Mucosa of descending colon (tissue), 3 donors: ENCODE data around the gene ZNF254. TPM values are rescaled to one million over a fixed set of nuclear protein-coding genes. Genes with fewer than 3 reads are reported as not detected.
"Not testable (repeated sequence)": the region's sequence is repeated elsewhere in the genome, so short reads cannot be mapped to it uniquely, and the experiment has no call there.

Experiments used
- ATAC-seq: fragments of 200-7000 bp; cut with Tn5 transposase; one replicate; pipeline ENCODE4 v1.9.1; 2020; ENCODE audit warnings: mild to moderate bottlenecking, moderate library complexity
- DNase-seq, 3 donors: peaks; one replicate each; pipeline ENCODE4 v3.0.0-alpha.2; 2020
- H3K36me3 ChIP-seq: fragments of 200-600 bp; one replicate; pipeline ENCODE4 v1.8.0; 2021; ENCODE audit warnings: low read depth, mild to moderate bottlenecking
- H3K4me1 ChIP-seq: fragments of 200-600 bp; one replicate; pipeline ENCODE4 v1.8.0; 2021; ENCODE audit warnings: low read depth, mild to moderate bottlenecking
- H3K4me3 ChIP-seq: fragments of 200-600 bp; one replicate; pipeline ENCODE4 v1.8.0; 2021; ENCODE audit warnings: mild to moderate bottlenecking
- H3K9me3 ChIP-seq: fragments of 200-600 bp; one replicate; pipeline ENCODE4 v1.8.0; 2021; ENCODE audit warnings: mild to moderate bottlenecking
- CTCF ChIP-seq: fragments of 200-600 bp; IDR thresholded peaks from one replicate; pipeline ENCODE4 v1.8.0; 2022; ENCODE audit warnings: antibody characterized with exemption, mild to moderate bottlenecking
- intact Hi-C, 2 donors: fragments of 100-400 bp; cut with DNase I in 1 of 2; cut with micrococcal nuclease in 1 of 2; formaldehyde crosslinking; loops; one replicate each; pipeline versions ENCODE4 v1.11.0 to v1.11.1; 2022; cut with DNase I, micrococcal nuclease
- total RNA-seq, 3 donors: library from RNA; stranded (reverse); fragmentation: NEBNext Ultra II Directional in 2 of 3; extraction: Animal tissue kit (Norgen Biotek cat#: 25700) in 2 of 3; gene quantifications; one replicate each; pipeline versions ENCODE4 v1.2.1 to v1.2.4, GENCODE V29; 2021 to 2023
- donor health status: DM: no; HTN: no; CAD: no; lungs with moderate emphysema.
- donor health status: DM: no; HTN: no; CAD: no.
- donor health status: DM: no; HTN: yes; CAD: no.

The ZNF254 gene
- total RNA-seq, 3 donors from 2014 or later: 13.7 to 22.4 (median 17.3) TPM

GRCh38 chr19:24072720-24073119 is 14.3 kb upstream of the ZNF254 start:
- no peaks in the 10 kb centered on the region for H3K36me3 ChIP-seq
- no peak overlapping the region for H3K4me3 ChIP-seq
- no peaks in the 10 kb centered on the region for H3K4me1 ChIP-seq
- ATAC-seq (no peak), DNase-seq (no peak)
- H3K9me3 ChIP-seq: peaks cover 3% of the 10 kb centered on the region
- TF ChIP-seq CTCF: no peak
- intact Hi-C loops: no loop called here

GRCh38 chr19:24073807-24074206 is 13.2 kb upstream of the ZNF254 start:
- DNase-seq (no peak), ATAC-seq (peak; percentile 70)
- peaks cover 3% of the 10 kb centered on the region for H3K9me3 ChIP-seq
- intact Hi-C loops: no loop called here
- H3K4me1 ChIP-seq: no peaks in the 10 kb centered on the region
- no peaks in the 10 kb centered on the region for H3K36me3 ChIP-seq
- H3K4me3 ChIP-seq: no peak overlapping the region
- TF ChIP-seq CTCF: no peak

- no peak for TF ChIP-seq CTCF
- ATAC-seq (no peak), DNase-seq (no peak)
- intact Hi-C loops: no loop called here
- H3K36me3 ChIP-seq: no peaks in the 10 kb centered on the region
- H3K4me3 ChIP-seq: no peak overlapping the region
- no peaks in the 10 kb centered on the region for H3K4me1 ChIP-seq
- H3K9me3 ChIP-seq: peaks cover 3% of the 10 kb centered on the region
Measured at GRCh38 chr19:24074720-24075454, 12.1 kb upstream of the ZNF254 start.

- DNase-seq, H3K4me3 ChIP-seq, intact Hi-C loops, H3K4me1 ChIP-seq, H3K9me3 ChIP-seq, H3K36me3 ChIP-seq, ATAC-seq: not testable (repeated sequence)
Measured at GRCh38 chr19:24075530-24075929, 11.5 kb upstream of the ZNF254 start.

- Histone ChIP-seq H3K9me3 (peaks cover 3% of the 10 kb centered on the region), H3K4me3 (no peak overlapping the region), H3K4me1 (no peaks in the 10 kb centered on the region), H3K36me3 (no peaks in the 10 kb centered on the region)
- intact Hi-C loops: no loop called here
- no peak for ATAC-seq
- DNase-seq: no peak
- TF ChIP-seq CTCF: no peak
Measured at GRCh38 chr19:24078680-24079079, 8.3 kb upstream of the ZNF254 start.

GRCh38 chr19:24081056-24081455 is 5.9 kb upstream of the ZNF254 start:
- H3K9me3 ChIP-seq: no peaks in the 10 kb centered on the region
- intact Hi-C loops: no loop called here
- H3K36me3 ChIP-seq: no peaks in the 10 kb centered on the region
- no peak for DNase-seq
- TF ChIP-seq CTCF: no peak
- no peak for ATAC-seq
- H3K4me3 ChIP-seq: no peak overlapping the region
- no peaks in the 10 kb centered on the region for H3K4me1 ChIP-seq
